Keratinocyte (primary cell): ENCODE results near the gene PUS1. TPM values are rescaled to one million over a fixed set of nuclear protein-coding genes. Genes with fewer than 3 reads are reported as not detected.

Experiments
- DNase-seq: peaks from one replicate; pipeline ENCODE4 v3.0.0-alpha.2; 2011; ENCODE audit warnings: low read depth, missing footprints, low spot score
- FAIRE-seq: peaks from 2 replicates; lab custom pipeline; 2011; peaks lifted over from hg19 to GRCh38; lab: Jason Lieb, UNC
- H2AFZ ChIP-seq: 2 replicates; pipeline ENCODE4 v1.6.0; 2012; ENCODE audit warnings: low read length, control low read depth, inconsistent platforms; ENCODE audit not compliant: control insufficient read depth
- H3K27ac ChIP-seq: 2 replicates; pipeline ENCODE4 v1.5.1; 2011; ENCODE audit warnings: low read length; ENCODE audit not compliant: control insufficient read depth, insufficient read depth
- H3K27me3 ChIP-seq: 3 replicates; pipeline ENCODE4 v1.6.0; 2011; ENCODE audit warnings: low read length; ENCODE audit not compliant: control insufficient read depth, insufficient read depth; ENCODE audit errors: extremely low read depth
- H3K36me3 ChIP-seq, 2 experiments: 2 replicates in 1 of 2; 3 replicates in 1 of 2; pipeline ENCODE4 v1.5.1; 2011; ENCODE audit warnings: low read length in 2 of 2, mild to moderate bottlenecking in 1 of 2; ENCODE audit not compliant: control insufficient read depth in 2 of 2, insufficient read depth in 2 of 2; ENCODE audit errors: extremely low read depth in 1 of 2
- H3K4me1 ChIP-seq: 3 replicates; pipeline ENCODE4 v1.5.1; 2011; ENCODE audit warnings: low read length; ENCODE audit not compliant: control insufficient read depth, insufficient read depth; ENCODE audit errors: extremely low read depth
- H3K4me2 ChIP-seq: 3 replicates; pipeline ENCODE4 v1.6.0; 2011; ENCODE audit warnings: low read depth, low read length; ENCODE audit not compliant: control insufficient read depth, insufficient read depth; ENCODE audit errors: extremely low read depth
- H3K4me3 ChIP-seq, 3 experiments: fragments of 200-600 bp in 1 of 3; sonication (generic) in 1 of 3; 2 replicates in 2 of 3; 3 replicates in 1 of 3; pipeline ENCODE4 v1.5.1; 2011 to 2016; ENCODE audit warnings: low read length in 3 of 3, mild to moderate bottlenecking in 3 of 3, control low read depth in 2 of 3, inconsistent platforms in 1 of 3, low read depth in 1 of 3, mixed read lengths in 1 of 3, mixed run types in 1 of 3, moderate library complexity in 1 of 3; ENCODE audit not compliant: control insufficient read depth in 2 of 3, insufficient read depth in 2 of 3; ENCODE audit errors: extremely low read depth in 1 of 3
- H3K79me2 ChIP-seq: 2 replicates; pipeline ENCODE4 v1.6.0; 2012; ENCODE audit warnings: low read length; ENCODE audit not compliant: control insufficient read depth, insufficient read depth
- H3K9ac ChIP-seq: 3 replicates; pipeline ENCODE4 v1.6.0; 2011; ENCODE audit warnings: low read length; ENCODE audit not compliant: control insufficient read depth, insufficient read depth; ENCODE audit errors: extremely low read depth
- H3K9me1 ChIP-seq: 3 replicates; pipeline ENCODE4 v1.6.0; 2011; ENCODE audit warnings: low read length; ENCODE audit not compliant: control insufficient read depth, insufficient read depth; ENCODE audit errors: extremely low read depth
- H3K9me3 ChIP-seq: 2 replicates; pipeline ENCODE4 v1.5.1; 2012; ENCODE audit warnings: low read depth, low read length; ENCODE audit not compliant: control insufficient read depth
- H4K20me1 ChIP-seq: 3 replicates; pipeline ENCODE4 v1.6.0; 2011; ENCODE audit warnings: low read length; ENCODE audit not compliant: control insufficient read depth, insufficient read depth; ENCODE audit errors: extremely low read depth
- CTCF ChIP-seq, 3 experiments: IDR thresholded peaks in 1 of 3; conservative IDR thresholded peaks in 1 of 3; optimal IDR thresholded peaks in 1 of 3; 2 replicates in 2 of 3; 3 replicates in 1 of 3; pipeline versions ENCODE3 to v1.5.1; 2011; ENCODE audit warnings: low read length in 3 of 3, mild to moderate bottlenecking in 3 of 3, moderate library complexity in 2 of 3, control low read depth in 1 of 3, inconsistent platforms in 1 of 3; ENCODE audit not compliant: insufficient read depth in 2 of 3; ENCODE audit errors: extremely low read depth in 1 of 3
- EZH2 ChIP-seq: IDR thresholded peaks from one replicate; pipeline ENCODE4 v1.6.1; 2012; ENCODE audit warnings: inconsistent platforms, mild to moderate bottlenecking, low read length, moderate library complexity
- dilution Hi-C: fragments of 300-500 bp; cut with MboI; formaldehyde crosslinking; loops from one replicate; pipeline ENCODE4 v1.7.0; 2020; ENCODE audit warnings: low sequenced_read_pairs; ENCODE audit not compliant: extremely low pct_ligation_motif_present
- polyA plus RNA-seq, 5 experiments: library from polyadenylated mRNA; depleted of rRNA in 3 of 5; stranded (reverse) in 3 of 5; stranded (forward) in 1 of 5; unstranded in 1 of 5; fragments of >200 nt; gene quantifications; 1 replicate in 1 of 5; 2 replicates in 3 of 5; 3 replicates in 1 of 5; pipeline versions ENCODE4 v1.2.1 to v1.2.3, GENCODE V29; 2011 to 2012; ENCODE audit warnings: missing spikeins in 2 of 5, low read depth in 1 of 5, low replicate concordance in 1 of 5

Gene PUS1
- polyA plus RNA-seq, 1 donor (not counting 4 experiments of a cell fraction or from before 2014, with no cell fraction given): 25.8 TPM

GRCh38 chr12:131896811-131897270, 32.2 kb upstream of the PUS1 start:
- H4K20me1 ChIP-seq: peaks cover 3% of the 10 kb centered on the region
- no peak for FAIRE-seq
- peak overlapping the region; percentile 77 for H3K4me2 ChIP-seq
- H3K9ac ChIP-seq: peak overlapping the region; percentile 72
- H3K4me1 ChIP-seq: peaks cover 14% of the 10 kb centered on the region
- H3K79me2 ChIP-seq: no peaks in the 10 kb centered on the region
- H3K9me3 ChIP-seq: no peaks in the 10 kb centered on the region
- no peak for TF ChIP-seq CTCF (optimal IDR thresholded peaks at IDR 0.05 in 1 of 3, IDR thresholded peaks at IDR 0.05 in 1 of 3, conservative IDR thresholded peaks at IDR 0.05 in 1 of 3; ENCODE audit: extremely low read depth in 1 of 3, insufficient read depth in 2 of 3, low read length in 3 of 3)
- no peak for TF ChIP-seq EZH2
- no peaks in the 10 kb centered on the region for H3K27me3 ChIP-seq
- no peak overlapping the region for H2AFZ ChIP-seq
- peak overlapping the region in 1 of 3 experiments; percentile 65 for H3K4me3 ChIP-seq
- H3K27ac ChIP-seq: peak overlapping the region; percentile 74
- no peaks in the 10 kb centered on the region for H3K9me1 ChIP-seq
- dilution Hi-C loops: no loop called here
- DNase-seq: no peak
- no peaks in the 10 kb centered on the region for H3K36me3 ChIP-seq

GRCh38 chr12:131897276-131897675, 31.8 kb upstream of the PUS1 start:
- no peaks in the 10 kb centered on the region for H3K9me1 ChIP-seq
- FAIRE-seq (no peak), DNase-seq (no peak)
- no peaks in the 10 kb centered on the region for H3K9me3 ChIP-seq
- H3K9ac ChIP-seq: no peak overlapping the region
- no peaks in the 10 kb centered on the region for H3K79me2 ChIP-seq
- no peaks in the 10 kb centered on the region for H3K36me3 ChIP-seq
- peaks cover 3% of the 10 kb centered on the region for H4K20me1 ChIP-seq
- no peak overlapping the region for H2AFZ ChIP-seq
- no peak for TF ChIP-seq CTCF (optimal IDR thresholded peaks at IDR 0.05 in 1 of 3, IDR thresholded peaks at IDR 0.05 in 1 of 3, conservative IDR thresholded peaks at IDR 0.05 in 1 of 3; ENCODE audit: extremely low read depth in 1 of 3, insufficient read depth in 2 of 3, low read length in 3 of 3)
- TF ChIP-seq EZH2: no peak
- H3K4me2 ChIP-seq: no peak overlapping the region
- dilution Hi-C loops: no loop called here
- no peaks in the 10 kb centered on the region for H3K27me3 ChIP-seq
- no peak overlapping the region for H3K27ac ChIP-seq
- H3K4me1 ChIP-seq: peaks cover 19% of the 10 kb centered on the region
- H3K4me3 ChIP-seq: no peak overlapping the region
